ENCODE results near the gene NSG2. TPM values are rescaled to one million over a fixed set of nuclear protein-coding genes. Genes with fewer than 3 reads are reported as not detected.

Gene NSG2
- total RNA-seq, 1 experiment from 2014 or later: not detected

DNA sequence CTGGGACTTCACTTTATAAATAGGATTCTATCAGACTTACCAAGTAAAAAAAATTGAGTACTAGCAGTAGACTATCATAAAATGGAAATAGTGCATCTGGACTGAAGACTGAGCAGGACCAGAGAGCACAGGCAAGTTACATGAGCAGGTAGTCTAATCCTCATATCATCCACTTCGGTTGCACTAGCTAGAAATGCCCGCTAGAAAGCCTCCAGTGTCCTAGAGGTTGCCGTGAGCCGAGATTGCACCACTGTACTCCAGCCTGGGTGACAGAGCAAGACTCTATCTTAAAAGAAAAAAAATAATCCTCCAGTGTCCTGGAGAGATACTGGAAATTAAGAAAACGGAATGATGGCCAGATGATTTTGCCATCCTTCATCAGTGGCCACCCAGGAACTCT lies 36.6 kb upstream of the NSG2 start:
- Histone ChIP-seq H3K27me3 (ENCODE audit: insufficient read depth, low read length) (no peaks in the 10 kb centered on the region), H3K79me1 (ENCODE audit: insufficient read depth, low read depth, low read length, poor library complexity, severe bottlenecking) (no peaks in the 10 kb centered on the region), H2BK15ac (ENCODE audit: low read depth, low read length) (no peak overlapping the region), H3K4ac (ENCODE audit: low read depth, low read length) (no peak overlapping the region), H3T11ph (ENCODE audit: low read length) (no peak overlapping the region), H3K4me2 (ENCODE audit: insufficient read depth, insufficient read length, low read length) (no peak overlapping the region), H4K20me1 (ENCODE audit: control insufficient read depth, insufficient read depth, insufficient read length) (no peaks in the 10 kb centered on the region), H3K4me1 (ENCODE audit: insufficient read depth, low read length) (no peaks in the 10 kb centered on the region), H3K23ac (ENCODE audit: insufficient read length, low read depth, low read length) (no peak overlapping the region), H4K91ac (ENCODE audit: insufficient read length, low read depth, low read length) (no peak overlapping the region), H3K9me3 (ENCODE audit: control insufficient read depth, low read depth, low read length) (no peaks in the 10 kb centered on the region), H2BK120ac (ENCODE audit: low read depth, low read length, poor library complexity, severe bottlenecking) (no peak overlapping the region), H3K14ac (ENCODE audit: insufficient read depth, low read length) (no peak overlapping the region), H4K5ac (ENCODE audit: insufficient read length, low read depth, low read length) (no peak overlapping the region), H3K18ac (ENCODE audit: insufficient read length, low read depth, low read length) (no peak overlapping the region), H2AK5ac (ENCODE audit: insufficient read length, low read length) (no peak overlapping the region), H2AFZ (ENCODE audit: low read length) (no peak overlapping the region), H3K56ac (ENCODE audit: insufficient read length, low read depth, low read length) (no peak overlapping the region), H3K79me2 (ENCODE audit: insufficient read depth, low read length) (no peaks in the 10 kb centered on the region), H3K27ac (ENCODE audit: insufficient read length, low read depth, low read length) (no peak overlapping the region), H3K9ac (ENCODE audit: extremely low read depth, insufficient read length, low read length) (no peak overlapping the region), H4K8ac (replicated peaks; ENCODE audit: insufficient read length, low read depth, low read length) (no peak overlapping the region), H2BK5ac (ENCODE audit: insufficient read length, low read length) (no peak overlapping the region), H2BK20ac (ENCODE audit: low read depth, low read length, poor library complexity, severe bottlenecking) (no peak overlapping the region), H2BK12ac (ENCODE audit: insufficient read length, low read depth, low read length) (no peak overlapping the region), H3K23me2 (ENCODE audit: insufficient read length, low read depth, low read length, poor library complexity, severe bottlenecking) (no peaks in the 10 kb centered on the region)
- H3K27ac Mint-ChIP-seq: no peak overlapping the region
- no peaks in the 10 kb centered on the region for H3K4me1 Mint-ChIP-seq
- no peaks in the 10 kb centered on the region for H3K36me3 Mint-ChIP-seq (ENCODE audit: insufficient read depth in 1 of 3, low read depth in 3 of 3)
- TF ChIP-seq, protein P1, sequence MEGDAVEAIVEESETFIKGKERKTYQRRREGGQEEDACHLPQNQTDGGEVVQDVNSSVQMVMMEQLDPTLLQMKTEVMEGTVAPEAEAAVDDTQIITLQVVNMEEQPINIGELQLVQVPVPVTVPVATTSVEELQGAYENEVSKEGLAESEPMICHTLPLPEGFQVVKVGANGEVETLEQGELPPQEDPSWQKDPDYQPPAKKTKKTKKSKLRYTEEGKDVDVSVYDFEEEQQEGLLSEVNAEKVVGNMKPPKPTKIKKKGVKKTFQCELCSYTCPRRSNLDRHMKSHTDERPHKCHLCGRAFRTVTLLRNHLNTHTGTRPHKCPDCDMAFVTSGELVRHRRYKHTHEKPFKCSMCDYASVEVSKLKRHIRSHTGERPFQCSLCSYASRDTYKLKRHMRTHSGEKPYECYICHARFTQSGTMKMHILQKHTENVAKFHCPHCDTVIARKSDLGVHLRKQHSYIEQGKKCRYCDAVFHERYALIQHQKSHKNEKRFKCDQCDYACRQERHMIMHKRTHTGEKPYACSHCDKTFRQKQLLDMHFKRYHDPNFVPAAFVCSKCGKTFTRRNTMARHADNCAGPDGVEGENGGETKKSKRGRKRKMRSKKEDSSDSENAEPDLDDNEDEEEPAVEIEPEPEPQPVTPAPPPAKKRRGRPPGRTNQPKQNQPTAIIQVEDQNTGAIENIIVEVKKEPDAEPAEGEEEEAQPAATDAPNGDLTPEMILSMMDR (conservative IDR thresholded peaks at IDR 0.05): no peak
- H3K27me3 Mint-ChIP-seq (ENCODE audit: low read depth): peaks cover 3% of the 10 kb centered on the region
- no peak for DNase-seq
- peaks cover 0 to 4% of the 10 kb centered on the region in 2 experiments; a peak in 1 of 5 replicates for H3K9me3 Mint-ChIP-seq
- H3K4me3 Mint-ChIP-seq: no peak overlapping the region
- no CpG with 5 or more reads among the region's 5 CpGs for WGBS (ENCODE audit: extremely low coverage, insufficient read length, low lambda C conversion rate)
